GM12878 (cell line): ENCODE measurements around the gene WSCD1. TPM values are rescaled to one million over a fixed set of nuclear protein-coding genes. Genes with fewer than 3 reads are reported as not detected.

Source experiments
- ATAC-seq: fragments of 200-7000 bp; cut with Tn5 transposase; 3 replicates; pipeline ENCODE4 v1.9.1; 2020; ENCODE audit warnings: mild to moderate bottlenecking, moderate library complexity
- BruUV-seq: library from RNA; stranded (reverse); fragments of 400-500 nt; replicated peaks from 2 replicates; lab custom pipeline; 2021; lab: Mats Ljungman, UMichigan
- CTCF ChIA-PET: fragments of 300-600 bp; sonication (Branson Sonifier 250); formaldehyde crosslinking; extraction: SDS; loops from one replicate; lab custom pipeline; 2021; ENCODE audit warnings: inconsistent platforms; lab: Yijun Ruan, JAX
- POLR2A ChIA-PET: fragments of 350-600 bp; formaldehyde crosslinking; extraction: SDS; loops from one replicate; lab custom pipeline; 2021; ENCODE audit warnings: inconsistent platforms; lab: Charles Lee
- RAD21 ChIA-PET: fragments of 300-600 bp; sonication (Branson Sonifier 250); formaldehyde crosslinking; loops from one replicate; lab custom pipeline; 2023; ENCODE audit warnings: antibody characterized with exemption; ENCODE audit not compliant: unreplicated experiment; lab: Charles Lee
- SMC1A ChIA-PET: fragments of 300-600 bp; sonication (Branson Sonifier 250); formaldehyde crosslinking; loops from one replicate; lab custom pipeline; 2023; ENCODE audit not compliant: unreplicated experiment, uncharacterized antibody; lab: Charles Lee
- DNase-seq: peaks from one replicate; pipeline ENCODE4 v3.0.0-alpha.2; 2011; ENCODE audit warnings: low read depth, low spot score
- FAIRE-seq: peaks from 3 replicates; lab custom pipeline; 2011; peaks lifted over from hg19 to GRCh38; lab: Jason Lieb, UNC
- H2AFZ ChIP-seq: 2 replicates; pipeline ENCODE4 v1.6.0; 2011; ENCODE audit warnings: low read depth, low read length, control low read depth; ENCODE audit not compliant: control insufficient read depth
- H3K27ac ChIP-seq: 2 replicates; pipeline ENCODE4 v1.5.1; 2011; ENCODE audit warnings: control low read depth; ENCODE audit not compliant: control insufficient read depth, insufficient read depth
- H3K27me3 ChIP-seq, 2 experiments: replicated peaks in 1 of 2; 2 replicates each; pipeline versions ENCODE4 v1.6.0 to v1.6.1; 2011; ENCODE audit warnings: low read length in 1 of 2; ENCODE audit not compliant: control insufficient read depth in 2 of 2, insufficient read depth in 2 of 2
- H3K36me3 ChIP-seq, 2 experiments: 2 replicates each; pipeline ENCODE4 v1.5.1; 2011; ENCODE audit warnings: low read length in 1 of 2; ENCODE audit not compliant: control insufficient read depth in 2 of 2, insufficient read depth in 2 of 2
- H3K4me1 ChIP-seq: 2 replicates; pipeline ENCODE4 v1.6.1; 2011; ENCODE audit warnings: mild to moderate bottlenecking, low read length, moderate library complexity, mixed read lengths; ENCODE audit not compliant: control insufficient read depth, insufficient read depth
- H3K4me2 ChIP-seq: 2 replicates; pipeline ENCODE4 v1.6.0; 2011; ENCODE audit warnings: control low read depth; ENCODE audit not compliant: control insufficient read depth, insufficient read depth
- H3K4me3 ChIP-seq: fragments of 200-600 bp; sonication (generic); 2 replicates; pipeline ENCODE4 v1.5.1; 2016
- H3K79me2 ChIP-seq: 2 replicates; pipeline ENCODE4 v1.6.0; 2011; ENCODE audit warnings: low read length; ENCODE audit not compliant: control insufficient read depth, insufficient read depth
- H3K9ac ChIP-seq: 2 replicates; pipeline ENCODE4 v1.8.0; 2011; ENCODE audit warnings: low read length, control low read depth, mixed read lengths; ENCODE audit not compliant: control insufficient read depth, insufficient read depth
- H3K9me3 ChIP-seq: replicated peaks from 3 replicates; pipeline ENCODE4 v1.5.1; 2011; ENCODE audit warnings: mild to moderate bottlenecking, low read length; ENCODE audit not compliant: control insufficient read depth, insufficient read depth
- H4K20me1 ChIP-seq: 2 replicates; pipeline ENCODE4 v1.6.0; 2011; ENCODE audit not compliant: control insufficient read depth, insufficient read depth
- ASH2L ChIP-seq: fragments of 300-600, 200-600 bp; sonication (generic); IDR thresholded peaks from 2 replicates; pipeline ENCODE4 v1.6.1; 2017; ENCODE audit warnings: low read depth, mild to moderate bottlenecking, borderline replicate concordance
- BCLAF1 ChIP-seq: fragments of 450-650 bp; IDR thresholded peaks from 2 replicates; pipeline ENCODE4 v1.6.1; 2017; ENCODE audit warnings: antibody characterized with exemption, mild to moderate bottlenecking, moderate library complexity
- EZH2 ChIP-seq: IDR thresholded peaks from 2 replicates; pipeline ENCODE4 v1.6.1; 2012; ENCODE audit warnings: low read depth, mild to moderate bottlenecking, control low read depth, inconsistent platforms, low read length, borderline replicate concordance; ENCODE audit not compliant: control insufficient read depth
- FOS ChIP-seq: IDR thresholded peaks from 3 replicates; pipeline ENCODE4 v1.6.1; 2011; ENCODE audit warnings: borderline replicate concordance; ENCODE audit not compliant: insufficient read length; ENCODE audit errors: extremely low read depth
- MAX ChIP-seq: IDR thresholded peaks from 2 replicates; pipeline ENCODE4 v1.6.1; 2012; ENCODE audit warnings: low read depth, low read length, improper control_type of control experiment
- MYB ChIP-seq: fragments of 150-350 bp; IDR thresholded peaks from 2 replicates; pipeline ENCODE4 v1.6.1; 2014; ENCODE audit warnings: mild to moderate bottlenecking, low read depth, low read length, borderline replicate concordance
- POLR2AphosphoS2 ChIP-seq: IDR thresholded peaks from 2 replicates; pipeline ENCODE4 v1.6.1; 2011; ENCODE audit warnings: low read depth, mild to moderate bottlenecking, low read length, improper control_type of control experiment, moderate library complexity
- RB1 ChIP-seq: fragments of 450-650 bp; formaldehyde crosslinking; IDR thresholded peaks from 2 replicates; pipeline ENCODE4 v1.6.1; 2017; ENCODE audit warnings: mild to moderate bottlenecking, borderline replicate concordance
- REST ChIP-seq: IDR thresholded peaks from 2 replicates; pipeline ENCODE4 v1.6.1; 2012; ENCODE audit warnings: mild to moderate bottlenecking, low read depth, low read length
- YY1 ChIP-seq: IDR thresholded peaks from 2 replicates; pipeline ENCODE4 v1.6.1; 2011; ENCODE audit warnings: low read depth, mild to moderate bottlenecking, low read length
- WGBS: methylation state at CpG from one replicate; pipeline ENCODE4 v1.1.6; 2016; ENCODE audit warnings: low lambda C conversion rate; ENCODE audit not compliant: insufficient replicate concordance, insufficient coverage; ENCODE audit errors: missing lambda C conversion rate; 5-methylcytosine and 5-hydroxymethylcytosine counted together
- in situ Hi-C: fragments of 300-500 bp; cut with MboI; formaldehyde crosslinking; loops from 9 replicates; pipeline ENCODE4 v1.14.3; 2018; ENCODE audit warnings: mixed read lengths
- intact Hi-C: fragments of 100-400 bp; cut with micrococcal nuclease; formaldehyde crosslinking; loops from one replicate; pipeline ENCODE4 v1.14.2; 2022; ENCODE audit not compliant: unreplicated experiment
- polyA plus RNA-seq, 11 experiments: library from polyadenylated mRNA; depleted of rRNA in 4 of 11; unstranded in 6 of 11; stranded (reverse) in 5 of 11; fragments of >200 nt; fragmentation: Nextera tagmentation in 4 of 11; fragmentation: Illumina TruSeq in 1 of 11; extraction: Ambion mirVana in 4 of 11; extraction: Trizol in 1 of 11; gene quantifications; 1 replicate in 1 of 11; 2 replicates in 10 of 11; pipeline versions ENCODE4 v1.2.1 to v1.2.3, GENCODE V29; 2011 to 2016; ENCODE audit warnings: inconsistent platforms in 2 of 11, missing spikeins in 2 of 11, low read depth in 1 of 11
- total RNA-seq, 4 experiments: library from RNA; depleted of rRNA in 3 of 4; stranded (reverse); fragments of >200 nt in 3 of 4; fragmentation: Illumina TruSeq in 1 of 4; extraction: Trizol in 1 of 4; gene quantifications; 2 replicates each; pipeline versions ENCODE4 v1.2.1 to v1.2.3, GENCODE V29; 2013 to 2021

WSCD1 gene
- total and polyA plus RNA-seq, 10 of the 15 experiments (the other 5 are each of a cell fraction or from before 2014, with no cell fraction given), result 0.01 to 0.16 TPM; not detected in 8

DNA sequence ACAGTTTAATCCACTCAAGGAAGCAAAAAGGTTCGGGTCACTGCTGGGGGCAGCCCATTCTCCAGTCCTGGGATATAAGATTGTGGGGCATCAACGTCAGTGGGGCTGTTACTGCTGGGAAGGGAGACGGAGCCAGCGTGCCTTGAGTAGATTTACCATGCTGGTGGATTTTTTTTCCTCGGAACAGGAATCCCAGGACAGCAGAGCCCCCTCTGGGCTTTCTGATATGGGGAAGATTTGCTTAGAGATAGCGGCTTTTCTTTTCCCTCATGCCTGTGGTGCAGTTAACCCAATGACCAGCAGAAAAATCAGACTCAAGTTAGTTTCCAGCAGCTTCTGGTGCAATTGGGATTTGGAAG, 35.4 kb downstream of the WSCD1 start:
- RAD21 ChIA-PET, result no interaction called here
- no TSS peak for BruUV-seq
- ATAC-seq (no peak), DNase-seq (no peak), FAIRE-seq (no peak)
- H3K9ac ChIP-seq, result no peak overlapping the region
- WGBS, result 29% methylated on average over 6 of the region's 6 CpGs
- H3K4me3 ChIP-seq, result no peak overlapping the region
- SMC1A ChIA-PET, result no interaction called here
- H2AFZ ChIP-seq, result no peak overlapping the region
- intact Hi-C loops (no loop called here), in situ Hi-C loops (no loop called here)
- no peaks in the 10 kb centered on the region for H3K36me3 ChIP-seq
- H3K4me1 ChIP-seq, result peaks cover 12% of the 10 kb centered on the region
- POLR2A ChIA-PET, result no interaction called here
- H3K27ac ChIP-seq, result no peak overlapping the region
- CTCF ChIA-PET, result no interaction called here
- TF ChIP-seq YY1 (no peak), FOS (no peak), BCLAF1 (no peak), MYB (no peak), REST (no peak), POLR2AphosphoS2 (no peak), RB1 (no peak), MAX (no peak), ASH2L (no peak), EZH2 (no peak)
- H3K4me2 ChIP-seq, result no peak overlapping the region
- H3K79me2 ChIP-seq, result no peaks in the 10 kb centered on the region
- H3K9me3 ChIP-seq, result no peaks in the 10 kb centered on the region
- no peaks in the 10 kb centered on the region for H4K20me1 ChIP-seq
- H3K27me3 ChIP-seq, result no peaks in the 10 kb centered on the region; a peak in 1 of 4 replicates
